Activated gamma-delta T cell treated with Interleukin-2 at 50 U/mL for 16 hours (primary cell): ENCODE results near the gene PRKD1.

Source experiments
- DNase-seq: peaks from one replicate; pipeline ENCODE4 v3.0.0-alpha.2; 2020

The PRKD1 gene

GRCh38 chr14:29927376-29928116, at the start of gene PRKD1:
Gene PRKD1, minus strand, starts transcription at chr14:29927847.
- DNase-seq: no peak

GRCh38 chr14:29971101-29971500, 43.5 kb upstream of the PRKD1 start:
- no peak for DNase-seq

- no peak for DNase-seq
Measured at GRCh38 chr14:29955087-29955486, 27.4 kb upstream of the PRKD1 start.

- DNase-seq: no peak
Measured at GRCh38 chr14:29953501-29953900, 25.9 kb upstream of the PRKD1 start.

- no peak for DNase-seq
Measured at GRCh38 chr14:29944091-29944490, 16.4 kb upstream of the PRKD1 start.

GRCh38 chr14:29941401-29941800, 13.8 kb upstream of the PRKD1 start:
- DNase-seq: no peak

GRCh38 chr14:29940482-29940881, 12.8 kb upstream of the PRKD1 start:
- DNase-seq: no peak

GRCh38 chr14:29937116-29937515, 9.5 kb upstream of the PRKD1 start:
- no peak for DNase-seq

GRCh38 chr14:29930283-29930682, 2.6 kb upstream of the PRKD1 start:
- no peak for DNase-seq

GRCh38 chr14:29928117-29928640, 532 bp upstream of the PRKD1 start:
- no peak for DNase-seq

- DNase-seq: no peak
Measured at GRCh38 chr14:29926701-29927375, 809 bp downstream of the PRKD1 start.

GRCh38 chr14:29926228-29926627, 1.4 kb downstream of the PRKD1 start:
- DNase-seq: no peak

GRCh38 chr14:29925736-29926135, 1.9 kb downstream of the PRKD1 start:
- DNase-seq: no peak

GRCh38 chr14:29925101-29925722, 2.4 kb downstream of the PRKD1 start:
- no peak for DNase-seq

GRCh38 chr14:29919845-29920244, 7.8 kb downstream of the PRKD1 start:
- DNase-seq: no peak

- DNase-seq: no peak
Measured at GRCh38 chr14:29918981-29919380, 8.7 kb downstream of the PRKD1 start.

- no peak for DNase-seq
Measured at GRCh38 chr14:29913566-29913965, 14.1 kb downstream of the PRKD1 start.

- DNase-seq: no peak
Measured at GRCh38 chr14:29911810-29912209, 15.8 kb downstream of the PRKD1 start.

- no peak for DNase-seq
Measured at GRCh38 chr14:29908652-29909577, 18.7 kb downstream of the PRKD1 start.

GRCh38 chr14:29906256-29906870, 21.3 kb downstream of the PRKD1 start:
- no peak for DNase-seq

- no peak for DNase-seq
Measured at GRCh38 chr14:29905543-29905942, 22.1 kb downstream of the PRKD1 start.
